Mesenchymal stem cell (in vitro differentiated cells and primary cell): ENCODE data around the gene TIAM2.
"Not testable (repeated sequence)": the region's sequence is repeated elsewhere in the genome, so short reads cannot be mapped to it uniquely, and the experiment has no call there.

Source experiments
- DNase-seq: peaks from one replicate; pipeline ENCODE4 v3.0.0-alpha.2; 2013
- H2AFZ ChIP-seq: one replicate; pipeline ENCODE4 v1.6.1; 2013; ENCODE audit warnings: low read depth, mild to moderate bottlenecking, control low read depth, inconsistent platforms, low read length, moderate library complexity
- H2AK5ac ChIP-seq: 2 replicates; pipeline ENCODE4 v1.6.1; 2013; ENCODE audit warnings: low read length, moderate library complexity, mild to moderate bottlenecking, inconsistent platforms; ENCODE audit not compliant: severe bottlenecking
- H2BK120ac ChIP-seq: one replicate; pipeline ENCODE4 v1.6.1; 2013; ENCODE audit warnings: low read depth, mild to moderate bottlenecking, inconsistent platforms, low read length, moderate library complexity
- H2BK12ac ChIP-seq, 2 experiments: one replicate each; pipeline ENCODE4 v1.6.1; 2013; ENCODE audit warnings: inconsistent platforms in 2 of 2, low read length in 2 of 2, mild to moderate bottlenecking in 2 of 2, moderate library complexity in 2 of 2, control low read depth in 1 of 2
- H2BK15ac ChIP-seq: one replicate; pipeline ENCODE4 v1.6.1; 2013; ENCODE audit warnings: mild to moderate bottlenecking, low read depth, inconsistent platforms; ENCODE audit not compliant: poor library complexity, severe bottlenecking
- H2BK5ac ChIP-seq: 2 replicates; pipeline ENCODE4 v1.6.1; 2013; ENCODE audit warnings: low read depth, mild to moderate bottlenecking, low read length, control low read depth, inconsistent platforms; ENCODE audit not compliant: poor library complexity, severe bottlenecking
- H3K14ac ChIP-seq, 2 experiments: one replicate each; pipeline ENCODE4 v1.6.1; 2013; ENCODE audit warnings: inconsistent platforms in 2 of 2, low read length in 2 of 2, control low read depth in 1 of 2, mild to moderate bottlenecking in 1 of 2, moderate library complexity in 1 of 2
- H3K18ac ChIP-seq, 2 experiments: one replicate each; pipeline ENCODE4 v1.6.1; 2013; ENCODE audit warnings: inconsistent platforms in 2 of 2, low read length in 2 of 2, control low read depth in 1 of 2, low read depth in 1 of 2, mild to moderate bottlenecking in 1 of 2
- H3K23ac ChIP-seq, 2 experiments: one replicate each; pipeline ENCODE4 v1.6.1; 2013; ENCODE audit warnings: inconsistent platforms in 2 of 2, low read length in 2 of 2, mild to moderate bottlenecking in 2 of 2, moderate library complexity in 2 of 2, control low read depth in 1 of 2
- H3K27ac ChIP-seq: 2 replicates; pipeline ENCODE4 v1.5.1; 2013; ENCODE audit warnings: mild to moderate bottlenecking, moderate library complexity, low read length, control low read depth, inconsistent platforms; ENCODE audit not compliant: poor library complexity, severe bottlenecking
- H3K27me3 ChIP-seq, 2 experiments: 2 replicates each; pipeline versions ENCODE4 v1.6.1 to v1.7.0; 2013; ENCODE audit warnings: low read length in 2 of 2, mild to moderate bottlenecking in 2 of 2, moderate library complexity in 2 of 2, control low read depth in 1 of 2, inconsistent platforms in 1 of 2; ENCODE audit not compliant: control insufficient read depth in 1 of 2, insufficient read depth in 1 of 2
- H3K36me3 ChIP-seq, 2 experiments: 2 replicates each; pipeline versions ENCODE4 v1.6.1 to v1.7.0; 2013; ENCODE audit warnings: low read length in 2 of 2, control low read depth in 1 of 2, inconsistent platforms in 1 of 2, low read depth in 1 of 2, mild to moderate bottlenecking in 1 of 2; ENCODE audit not compliant: insufficient read depth in 2 of 2, control insufficient read depth in 1 of 2
- H3K4ac ChIP-seq, 2 experiments: one replicate each; pipeline ENCODE4 v1.6.1; 2013; ENCODE audit warnings: inconsistent platforms in 2 of 2, low read length in 2 of 2, mild to moderate bottlenecking in 2 of 2, moderate library complexity in 2 of 2, control low read depth in 1 of 2, low read depth in 1 of 2
- H3K4me1 ChIP-seq: 2 replicates; pipeline ENCODE4 v1.6.1; 2013; ENCODE audit warnings: low read depth, low read length, control low read depth; ENCODE audit not compliant: control insufficient read depth, insufficient read depth
- H3K4me2 ChIP-seq: 2 replicates; pipeline ENCODE4 v1.6.1; 2013; ENCODE audit warnings: low read length, mild to moderate bottlenecking, inconsistent platforms; ENCODE audit not compliant: poor library complexity, severe bottlenecking
- H3K4me3 ChIP-seq, 2 experiments: 2 replicates each; pipeline versions ENCODE4 v1.5.1 to v1.7.0; 2013; ENCODE audit warnings: low read length in 2 of 2, mild to moderate bottlenecking in 2 of 2, control low read depth in 1 of 2, low read depth in 1 of 2; ENCODE audit not compliant: insufficient read depth in 1 of 2
- H3K79me1 ChIP-seq: replicated peaks from 2 replicates; pipeline ENCODE4 v1.6.1; 2013; ENCODE audit warnings: mild to moderate bottlenecking, control low read depth, low read length, inconsistent platforms; ENCODE audit not compliant: poor library complexity, severe bottlenecking
- H3K9ac ChIP-seq: 2 replicates; pipeline ENCODE4 v1.7.0; 2013; ENCODE audit warnings: mild to moderate bottlenecking, low read length, moderate library complexity
- H3K9me3 ChIP-seq: 2 replicates; pipeline ENCODE4 v1.7.0; 2013; ENCODE audit warnings: mild to moderate bottlenecking, low read length; ENCODE audit not compliant: control insufficient read depth
- H4K8ac ChIP-seq: one replicate; pipeline ENCODE4 v1.6.1; 2013; ENCODE audit warnings: inconsistent platforms, mild to moderate bottlenecking, low read length, moderate library complexity
- H4K91ac ChIP-seq: one replicate; pipeline ENCODE4 v1.6.1; 2013; ENCODE audit warnings: mild to moderate bottlenecking, low read length, inconsistent platforms
- WGBS: methylation state at CpG from one replicate; pipeline ENCODE4 v1.1.7; 2013; ENCODE audit warnings: mixed read lengths; 5-methylcytosine and 5-hydroxymethylcytosine counted together

The TIAM2 gene

DNA sequence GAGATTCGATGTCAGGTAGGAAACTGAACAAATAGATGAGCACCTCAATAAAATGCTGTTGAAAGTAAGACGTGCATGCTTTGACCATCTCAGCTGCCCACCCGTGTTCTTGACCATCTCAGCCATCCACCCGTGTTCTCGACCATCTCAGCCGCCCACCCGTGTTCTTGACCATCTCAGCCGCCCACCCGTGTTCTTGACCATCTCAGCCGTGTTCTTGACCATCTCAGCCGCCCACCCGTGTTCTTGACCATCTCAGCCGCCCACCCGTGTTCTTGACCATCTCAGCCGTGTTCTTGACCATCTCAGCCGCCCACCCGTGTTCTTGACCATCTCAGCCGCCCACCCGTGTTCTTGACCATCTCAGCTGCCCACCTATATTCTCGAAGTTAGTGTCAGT, 223.6 kb downstream of the TIAM2 start:
- not testable (repeated sequence) for H3K9me3 ChIP-seq, H3K4ac ChIP-seq, H2BK120ac ChIP-seq, H3K27ac ChIP-seq, H2AFZ ChIP-seq, H3K27me3 ChIP-seq, H3K4me2 ChIP-seq, H2BK15ac ChIP-seq, H2BK12ac ChIP-seq, H3K36me3 ChIP-seq, H4K91ac ChIP-seq, H2AK5ac ChIP-seq, H3K14ac ChIP-seq, H2BK5ac ChIP-seq, H3K9ac ChIP-seq, H3K18ac ChIP-seq, H4K8ac ChIP-seq, H3K4me1 ChIP-seq, DNase-seq, H3K23ac ChIP-seq, H3K4me3 ChIP-seq, H3K79me1 ChIP-seq
- WGBS: 91% methylated on average over 17 of the region's 20 CpGs

DNA sequence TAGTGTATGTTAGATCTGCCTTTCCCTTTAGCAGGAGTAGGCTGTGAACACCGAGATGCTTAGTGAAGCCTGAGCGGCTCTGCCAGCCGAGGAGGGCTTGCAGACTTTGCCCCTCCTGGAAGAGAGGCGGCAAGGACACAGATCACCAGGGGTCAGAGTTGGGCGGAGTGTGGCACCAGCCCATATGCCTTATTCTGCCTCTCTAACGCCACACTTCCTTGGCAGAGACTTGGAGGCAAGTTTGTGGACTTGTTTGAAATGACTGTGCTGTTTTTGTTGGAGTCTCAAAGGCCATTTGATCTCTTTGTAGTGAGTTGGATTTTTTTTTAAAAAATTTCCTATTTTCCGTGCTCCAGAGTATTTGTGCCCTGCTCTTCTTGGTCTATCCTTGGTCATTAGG, 224.2 kb downstream of the TIAM2 start:
- no peak overlapping the region for H3K23ac ChIP-seq
- no peak for DNase-seq
- no peak overlapping the region for H2BK120ac ChIP-seq
- H3K4me1 ChIP-seq: peaks cover 2% of the 10 kb centered on the region
- no peak overlapping the region for H3K18ac ChIP-seq
- H3K36me3 ChIP-seq: no peaks in the 10 kb centered on the region
- WGBS: 96% methylated on average over 7 of the region's 7 CpGs
- H3K79me1 ChIP-seq: no peaks in the 10 kb centered on the region
- H3K4me2 ChIP-seq: no peak overlapping the region
- no peak overlapping the region for H2AFZ ChIP-seq
- no peak overlapping the region for H3K9ac ChIP-seq
- H3K27me3 ChIP-seq: no peaks in the 10 kb centered on the region
- H3K4ac ChIP-seq: no peak overlapping the region
- H4K91ac ChIP-seq: no peak overlapping the region
- H2BK12ac ChIP-seq: no peak overlapping the region
- H2BK5ac ChIP-seq: no peak overlapping the region
- no peak overlapping the region for H3K27ac ChIP-seq
- H3K4me3 ChIP-seq: no peak overlapping the region
- no peak overlapping the region for H3K14ac ChIP-seq
- H4K8ac ChIP-seq: no peak overlapping the region
- H2BK15ac ChIP-seq: no peak overlapping the region
- H2AK5ac ChIP-seq: no peak overlapping the region
- no peaks in the 10 kb centered on the region for H3K9me3 ChIP-seq

DNA sequence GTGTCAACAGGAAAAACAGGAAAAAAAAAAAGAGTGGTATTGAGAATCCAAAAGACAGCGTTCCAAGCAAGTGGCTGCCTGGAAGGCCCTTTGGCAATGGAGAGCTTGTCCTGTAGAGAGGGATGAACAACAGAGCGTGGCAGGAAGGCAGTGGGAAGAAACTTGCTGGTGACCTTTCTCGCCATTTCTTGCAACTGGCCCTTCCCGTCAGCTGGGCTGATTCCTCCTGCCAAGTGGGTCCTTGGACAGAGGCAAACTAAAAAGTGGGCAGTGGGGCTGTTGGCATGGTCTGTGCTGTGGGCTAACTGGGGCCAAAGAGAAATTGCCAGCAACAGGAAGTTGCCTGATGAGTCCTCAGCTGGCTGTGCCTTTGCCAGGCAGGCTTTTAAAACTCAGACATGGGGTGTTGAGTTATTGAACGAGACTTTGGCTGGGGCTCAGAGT, 224.8 kb downstream of the TIAM2 start:
- no peaks in the 10 kb centered on the region for H3K79me1 ChIP-seq
- no peak for DNase-seq
- no peak overlapping the region for H2BK12ac ChIP-seq
- H3K4me3 ChIP-seq: no peak overlapping the region
- no peak overlapping the region for H3K18ac ChIP-seq
- no peak overlapping the region for H2BK120ac ChIP-seq
- H3K4me2 ChIP-seq: no peak overlapping the region
- H3K14ac ChIP-seq: no peak overlapping the region
- H3K27ac ChIP-seq: no peak overlapping the region
- H2AK5ac ChIP-seq: no peak overlapping the region
- H3K23ac ChIP-seq: no peak overlapping the region
- H2AFZ ChIP-seq: no peak overlapping the region
- no peak overlapping the region for H3K4ac ChIP-seq
- H4K91ac ChIP-seq: no peak overlapping the region
- H3K9me3 ChIP-seq: no peaks in the 10 kb centered on the region
- no peak overlapping the region for H3K9ac ChIP-seq
- H3K36me3 ChIP-seq: no peaks in the 10 kb centered on the region
- H2BK5ac ChIP-seq: no peak overlapping the region
- WGBS: 98% methylated on average over 5 of the region's 5 CpGs
- no peak overlapping the region for H4K8ac ChIP-seq
- no peaks in the 10 kb centered on the region for H3K27me3 ChIP-seq
- peaks cover 6% of the 10 kb centered on the region for H3K4me1 ChIP-seq
- H2BK15ac ChIP-seq: no peak overlapping the region

DNA sequence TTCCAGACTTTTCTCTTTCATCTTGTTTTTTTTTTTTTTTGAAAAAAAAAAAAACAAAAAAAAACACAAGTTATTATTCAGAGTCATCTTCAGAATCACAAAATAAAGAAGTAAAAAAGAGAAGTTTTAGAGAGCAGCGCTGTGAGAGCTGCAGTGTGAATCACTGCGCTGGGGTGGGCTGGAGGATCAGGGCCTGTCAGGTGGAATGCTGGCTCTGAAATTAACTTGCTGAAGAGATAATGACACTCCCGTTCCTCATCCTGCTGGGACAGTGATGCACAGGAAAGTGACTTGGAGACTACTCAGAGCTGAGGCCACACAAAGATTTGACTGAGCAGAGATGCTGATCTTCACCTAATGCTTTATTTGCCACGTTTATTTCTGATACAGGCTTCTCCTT, 226.0 kb downstream of the TIAM2 start:
- H2BK120ac ChIP-seq: no peak overlapping the region
- no peak overlapping the region for H2BK5ac ChIP-seq
- no peak for DNase-seq
- no peak overlapping the region for H3K4me3 ChIP-seq
- 82% methylated on average over 4 of the region's 4 CpGs for WGBS
- H3K4me2 ChIP-seq: no peak overlapping the region
- no peak overlapping the region for H3K23ac ChIP-seq
- H3K14ac ChIP-seq: no peak overlapping the region
- no peak overlapping the region for H3K9ac ChIP-seq
- H4K8ac ChIP-seq: no peak overlapping the region
- no peaks in the 10 kb centered on the region for H3K36me3 ChIP-seq
- H2BK12ac ChIP-seq: no peak overlapping the region
- no peak overlapping the region for H2BK15ac ChIP-seq
- no peak overlapping the region for H3K18ac ChIP-seq
- H3K79me1 ChIP-seq: no peaks in the 10 kb centered on the region
- H4K91ac ChIP-seq: no peak overlapping the region
- no peaks in the 10 kb centered on the region for H3K9me3 ChIP-seq
- H2AK5ac ChIP-seq: no peak overlapping the region
- no peak overlapping the region for H3K4ac ChIP-seq
- H3K27me3 ChIP-seq: no peaks in the 10 kb centered on the region
- H3K4me1 ChIP-seq: peaks cover 7% of the 10 kb centered on the region
- H2AFZ ChIP-seq: no peak overlapping the region
- no peak overlapping the region for H3K27ac ChIP-seq
